Stimulated activated CD8-positive, alpha-beta memory T cell treated with anti-CD3 and anti-CD28 coated beads, Interleukin-15, amount 100 ng/mL, for 48 hours (primary cell): Measurements from ENCODE around the gene DTNB.
"Not testable (repeated sequence)": the region's sequence is repeated elsewhere in the genome, so short reads cannot be mapped to it uniquely, and the experiment has no call there.

Experiments
- DNase-seq, 2 donors: peaks; one replicate each; pipeline ENCODE4 v3.0.0-alpha.2; 2020; ENCODE audit warnings: low read depth in 2 of 2

The DTNB gene

DNA sequence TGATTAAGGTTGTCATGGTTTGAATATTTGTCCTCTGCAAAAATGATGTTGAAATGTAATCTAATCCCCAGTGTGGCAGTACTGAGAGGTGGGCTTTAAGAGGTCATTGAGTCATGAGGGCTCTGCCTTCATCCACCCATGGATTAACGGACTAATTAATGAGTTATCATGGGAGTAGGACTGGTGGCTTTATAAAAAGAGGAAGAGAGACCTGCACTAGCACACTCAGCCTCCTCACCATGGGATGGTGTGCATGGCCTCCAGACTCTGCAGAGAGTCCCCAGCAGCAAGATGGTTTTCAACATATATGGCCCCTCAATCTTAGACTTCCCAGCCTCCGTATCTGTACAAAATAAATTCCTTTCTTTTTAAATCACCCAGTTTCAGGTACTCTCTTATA, 41.0 kb downstream of the DTNB start:
- no peak for DNase-seq

GRCh38 chr2:25624635-25625034, 48.7 kb downstream of the DTNB start:
- no peak for DNase-seq

DNA sequence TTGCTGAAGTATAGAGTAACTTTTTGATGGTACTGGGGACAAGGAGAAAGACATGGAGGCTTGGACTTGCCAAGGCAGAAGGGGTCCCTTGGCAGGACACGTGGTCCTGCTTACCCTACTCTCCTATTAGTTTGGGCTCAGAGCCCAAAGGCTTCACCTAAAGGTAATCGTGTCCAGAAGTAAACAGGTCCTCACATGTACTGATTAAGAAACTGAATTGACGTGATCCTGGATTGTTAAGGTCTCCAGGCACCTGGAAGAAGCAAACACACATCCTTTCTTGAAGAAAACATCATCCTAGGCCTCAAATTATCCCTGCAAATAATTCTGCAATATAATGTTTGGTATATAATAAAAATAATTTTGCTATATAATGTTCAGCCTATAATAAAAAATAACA, 50.0 kb downstream of the DTNB start:
- DNase-seq, result no peak

DNA sequence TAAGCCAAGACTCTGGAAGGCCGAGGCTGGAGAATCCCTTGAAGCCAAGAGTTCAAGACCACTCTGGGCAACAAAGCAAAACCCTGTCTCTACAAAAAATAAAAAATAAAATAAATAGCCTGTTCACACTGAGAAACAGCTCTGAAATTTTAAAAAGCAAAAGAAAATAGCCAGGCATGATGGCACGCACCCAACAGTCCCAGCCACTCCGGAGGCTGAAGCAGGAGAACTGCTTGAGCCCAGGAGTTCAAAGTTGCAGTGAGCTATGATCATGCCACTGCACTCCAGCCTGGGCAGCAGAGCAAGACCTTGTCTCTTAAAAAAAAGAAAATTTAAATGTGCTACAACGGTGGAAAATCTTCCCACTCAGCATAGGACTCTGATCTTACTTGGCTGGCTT, 52.7 kb downstream of the DTNB start:
- DNase-seq, result no peak

DNA sequence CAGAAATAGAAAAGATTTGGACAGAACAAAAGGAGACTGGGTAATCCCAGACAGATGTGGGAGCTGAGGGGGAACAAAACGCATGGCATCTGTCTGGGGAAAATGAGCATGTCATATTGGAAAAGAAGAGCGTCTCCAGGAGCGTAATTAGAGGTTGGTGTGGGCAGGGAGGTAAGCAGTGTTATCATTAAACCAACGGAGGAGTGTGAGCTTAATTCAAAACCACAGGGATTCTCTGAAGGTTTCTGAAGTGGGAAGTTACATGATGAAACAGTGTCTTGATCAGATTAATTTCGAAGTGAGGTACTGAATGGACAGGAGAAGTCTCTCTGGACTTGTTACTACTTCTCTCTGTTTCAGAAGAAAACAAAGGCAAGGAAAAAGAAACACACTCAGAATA, 53.3 kb downstream of the DTNB start:
- DNase-seq, result no peak

GRCh38 chr2:25619185-25619584, 54.2 kb downstream of the DTNB start:
- DNase-seq, result no peak

DNA sequence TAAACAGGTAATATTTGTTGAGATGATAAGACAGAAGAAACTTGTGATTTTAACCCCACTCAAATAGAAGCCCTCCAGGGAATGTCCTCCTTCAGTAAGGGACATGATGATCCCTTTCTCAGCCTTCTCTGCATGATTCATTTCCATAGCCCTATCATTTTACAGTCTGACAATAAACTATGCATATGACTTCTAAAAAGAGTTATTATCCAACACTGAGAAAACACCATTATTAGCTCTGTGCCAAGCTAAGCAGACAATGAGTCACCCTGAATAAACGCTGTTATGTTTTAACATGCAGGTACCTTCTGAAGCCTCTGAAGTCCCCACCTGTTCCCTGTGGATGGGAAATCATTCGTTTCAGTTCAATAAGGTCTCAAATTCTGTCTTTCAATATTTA, 54.7 kb downstream of the DTNB start:
- no peak for DNase-seq

- no peak for DNase-seq
Measured at GRCh38 chr2:25617948-25618646, 55.3 kb downstream of the DTNB start.

DNA sequence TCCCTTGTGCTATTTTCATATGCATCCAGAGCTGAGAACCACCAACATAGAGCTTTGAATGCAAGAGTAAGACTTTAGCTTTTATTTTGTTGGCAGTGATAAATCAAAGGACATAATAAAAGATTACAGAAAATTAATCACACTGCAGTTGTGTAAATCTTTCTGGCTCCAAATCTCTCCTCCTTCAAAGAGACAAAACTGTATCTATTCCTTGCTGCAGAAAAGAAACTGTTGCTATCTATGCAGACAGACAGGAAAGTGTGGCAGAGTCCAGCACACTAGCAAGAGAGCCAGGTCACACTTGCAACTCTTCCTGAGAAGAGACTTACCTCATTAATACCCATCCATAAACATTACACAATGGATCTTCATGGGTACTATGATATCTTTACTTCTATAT, 57.5 kb downstream of the DTNB start:
- DNase-seq, result no peak

GRCh38 chr2:25615386-25615785, 58.0 kb downstream of the DTNB start:
- no peak for DNase-seq

GRCh38 chr2:25614711-25615110, 58.7 kb downstream of the DTNB start:
- DNase-seq, result no peak

DNA sequence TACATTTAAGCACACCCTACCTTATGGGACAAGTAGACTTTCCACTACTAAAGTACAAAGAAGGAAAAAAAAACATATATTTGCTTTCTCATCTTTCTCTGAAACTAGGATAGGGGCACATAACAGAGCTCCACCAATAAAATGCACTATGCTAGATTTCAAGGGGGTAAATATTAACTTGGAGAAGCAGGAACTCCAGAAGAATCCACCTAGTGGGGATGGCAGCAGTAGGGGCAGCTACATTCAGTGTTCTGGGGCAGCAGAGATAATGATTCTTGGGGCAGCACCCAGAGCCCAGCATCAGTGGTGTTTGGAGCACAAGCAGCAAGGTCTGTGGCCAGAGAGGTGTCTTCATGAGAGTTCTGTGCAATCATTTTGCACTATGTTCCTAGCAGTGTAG, 64.7 kb downstream of the DTNB start:
- no peak for DNase-seq

DNA sequence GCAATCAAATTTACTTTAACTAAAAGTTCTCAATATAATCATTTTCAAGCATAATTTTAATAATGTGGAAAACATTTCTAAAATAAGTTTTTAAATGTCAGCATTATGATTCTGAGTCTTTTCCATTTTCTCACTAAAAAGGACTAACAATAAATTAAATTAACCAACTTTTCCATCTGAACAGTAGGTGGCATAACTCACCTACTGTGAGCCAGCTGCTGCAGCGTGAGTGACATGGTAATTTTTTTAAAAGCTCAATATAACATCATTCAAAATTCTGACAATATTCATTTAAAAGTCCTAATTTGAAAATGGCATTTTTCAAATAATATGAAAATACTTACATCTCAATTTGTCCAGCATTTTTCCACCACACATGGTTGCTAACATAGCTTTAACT, 66.5 kb downstream of the DTNB start:
- no peak for DNase-seq

DNA sequence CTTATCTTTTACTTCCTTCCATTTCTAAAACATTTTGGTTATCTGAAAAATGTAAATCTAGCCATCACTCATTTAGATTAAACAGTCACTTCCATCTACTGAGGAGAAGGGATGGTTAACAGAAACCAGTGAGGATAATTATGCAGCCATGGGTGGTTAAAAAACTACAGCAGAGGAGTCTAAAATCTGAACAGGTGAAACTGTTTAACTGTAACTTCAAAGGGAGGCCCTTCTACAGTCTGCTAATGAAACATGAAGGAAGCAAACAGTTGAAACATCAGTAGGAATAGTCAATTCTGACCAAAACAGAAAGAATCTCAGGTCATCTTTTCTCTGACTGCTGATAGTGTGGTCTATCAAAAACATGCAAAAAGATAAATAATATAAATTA, 71.0 kb downstream of the DTNB start:
- no peak for DNase-seq

DNA sequence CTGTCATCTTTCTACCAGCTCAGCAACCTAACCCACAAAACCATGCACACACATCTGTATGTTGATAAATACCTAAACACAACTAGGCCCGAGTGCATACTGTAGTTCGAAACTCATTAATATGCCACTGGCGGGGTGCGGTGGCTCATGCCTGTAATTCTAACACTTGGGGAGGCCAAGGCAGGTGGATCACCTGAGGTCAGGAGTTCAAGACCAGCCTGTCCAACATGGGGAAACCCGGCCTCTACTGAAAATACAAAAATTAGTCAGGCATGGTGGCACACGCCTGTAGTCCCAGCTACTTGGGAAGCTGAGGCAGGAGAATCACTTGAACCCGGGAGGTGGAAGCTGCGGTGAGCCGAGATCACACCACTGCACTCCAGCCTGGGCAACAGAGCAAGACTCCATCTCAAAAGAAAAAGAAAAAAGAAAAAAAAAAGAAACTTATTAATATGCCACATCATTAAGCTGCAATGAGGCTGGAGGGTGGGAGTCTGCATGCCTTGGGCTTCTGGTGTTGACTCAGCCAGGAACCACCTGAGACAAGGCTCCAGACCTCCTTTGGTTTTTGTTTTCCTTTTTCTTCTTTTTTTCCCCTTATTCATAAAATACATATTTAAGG, 71.6 kb downstream of the DTNB start:
- DNase-seq, result not testable (repeated sequence)

- DNase-seq, result no peak
Measured at GRCh38 chr2:25598911-25599310, 74.5 kb downstream of the DTNB start.

DNA sequence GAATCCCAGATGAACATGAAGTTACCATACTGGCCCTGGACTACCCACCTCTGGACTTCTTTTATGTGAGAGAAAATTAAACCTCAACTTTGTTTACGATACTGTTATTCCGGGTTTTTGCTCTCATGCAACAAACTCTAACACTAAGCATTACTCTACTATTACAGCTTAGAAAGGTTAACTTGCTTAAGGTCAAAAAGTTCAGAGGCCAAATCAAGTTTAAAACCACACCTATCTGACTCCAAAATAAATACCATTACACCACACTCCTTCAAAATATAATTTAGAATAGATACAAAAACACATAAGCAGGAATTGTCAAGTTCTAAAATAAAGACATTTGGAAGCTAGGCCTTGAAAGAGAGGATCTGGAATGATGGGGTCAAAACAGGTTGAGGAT, 75.0 kb downstream of the DTNB start:
- no peak for DNase-seq

DNA sequence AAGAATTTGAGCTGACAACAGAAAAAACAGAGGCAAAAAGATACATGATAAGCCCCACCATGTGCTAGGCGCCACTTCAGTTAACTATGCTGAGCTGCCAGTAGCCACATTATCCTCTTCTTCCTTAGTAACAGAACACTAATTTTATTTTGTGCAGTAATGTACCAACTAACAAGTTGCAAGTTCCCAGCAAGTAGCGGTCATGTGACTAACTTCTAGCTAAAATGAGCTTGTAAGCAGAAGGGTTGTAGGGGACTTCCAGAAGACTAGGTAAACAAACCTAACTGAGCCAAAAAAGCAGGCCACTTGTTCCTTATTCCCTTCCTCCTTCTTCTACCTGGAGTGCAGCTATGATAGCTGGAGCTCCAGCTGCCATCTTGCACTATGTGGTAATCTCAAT, 75.5 kb downstream of the DTNB start:
- no peak for DNase-seq

- DNase-seq, result no peak
Measured at GRCh38 chr2:25596516-25597244, 76.7 kb downstream of the DTNB start.

GRCh38 chr2:25595393-25595792, 78.0 kb downstream of the DTNB start:
- DNase-seq, result no peak

- no peak for DNase-seq
Measured at GRCh38 chr2:25594991-25595390, 78.4 kb downstream of the DTNB start.

GRCh38 chr2:25592766-25593292, 80.5 kb downstream of the DTNB start:
- DNase-seq, result no peak

DNA sequence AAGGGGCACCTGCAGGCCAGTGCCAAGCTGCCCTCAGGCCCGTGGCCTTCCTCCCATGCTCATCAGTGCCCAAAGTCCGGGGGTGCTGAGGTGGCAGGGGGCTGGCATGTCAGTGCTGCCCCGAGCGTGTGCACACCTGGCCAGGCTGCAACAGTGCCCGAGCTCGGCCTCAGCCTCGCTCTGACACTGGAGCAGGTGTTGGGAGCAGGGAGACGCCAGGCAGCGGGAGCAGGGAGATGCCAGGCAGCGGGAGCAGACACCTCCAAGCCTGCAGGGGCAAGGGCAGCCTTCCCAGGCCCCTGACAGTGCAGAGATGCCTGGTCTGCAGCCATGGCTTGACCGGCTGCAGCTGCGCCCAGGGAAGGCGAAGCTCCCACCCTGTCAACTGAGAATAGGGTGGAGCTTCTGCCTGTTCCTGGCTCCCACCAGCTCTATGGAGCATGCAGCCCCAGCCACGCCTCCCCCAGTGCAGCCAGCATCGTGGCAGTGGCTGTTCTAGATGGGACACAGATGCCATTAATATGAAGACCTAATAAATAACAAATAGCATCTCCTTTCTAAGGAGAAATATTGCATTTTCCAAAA, 82.4 kb downstream of the DTNB start:
- no peak for DNase-seq
